Astrocyte of the spinal cord (primary cell): Measurements from ENCODE around the gene TPST2.
A peak's percentile ranks its signal among the peaks of the same experiment; 100 is the strongest.

ENCODE experiments used
- DNase-seq: peaks from one replicate; pipeline ENCODE4 v3.0.0; 2011; ENCODE audit warnings: low read depth, low spot score
- H3K4me3 ChIP-seq: 2 replicates; pipeline ENCODE4 v1.5.1; 2011; ENCODE audit warnings: low read depth, mild to moderate bottlenecking, low read length, moderate library complexity
- in situ Hi-C: cut with HindIII; loops from 2 replicates; pipeline ENCODE4 v1.10.0; 2017; ENCODE audit warnings: low sequenced_read_pairs
- TF ChIP-seq, protein P1 (sequence below): IDR thresholded peaks from 2 replicates; pipeline ENCODE4 v1.5.1; 2012; ENCODE audit warnings: low read depth, mild to moderate bottlenecking, low read length, inconsistent platforms

Gene TPST2

DNA sequence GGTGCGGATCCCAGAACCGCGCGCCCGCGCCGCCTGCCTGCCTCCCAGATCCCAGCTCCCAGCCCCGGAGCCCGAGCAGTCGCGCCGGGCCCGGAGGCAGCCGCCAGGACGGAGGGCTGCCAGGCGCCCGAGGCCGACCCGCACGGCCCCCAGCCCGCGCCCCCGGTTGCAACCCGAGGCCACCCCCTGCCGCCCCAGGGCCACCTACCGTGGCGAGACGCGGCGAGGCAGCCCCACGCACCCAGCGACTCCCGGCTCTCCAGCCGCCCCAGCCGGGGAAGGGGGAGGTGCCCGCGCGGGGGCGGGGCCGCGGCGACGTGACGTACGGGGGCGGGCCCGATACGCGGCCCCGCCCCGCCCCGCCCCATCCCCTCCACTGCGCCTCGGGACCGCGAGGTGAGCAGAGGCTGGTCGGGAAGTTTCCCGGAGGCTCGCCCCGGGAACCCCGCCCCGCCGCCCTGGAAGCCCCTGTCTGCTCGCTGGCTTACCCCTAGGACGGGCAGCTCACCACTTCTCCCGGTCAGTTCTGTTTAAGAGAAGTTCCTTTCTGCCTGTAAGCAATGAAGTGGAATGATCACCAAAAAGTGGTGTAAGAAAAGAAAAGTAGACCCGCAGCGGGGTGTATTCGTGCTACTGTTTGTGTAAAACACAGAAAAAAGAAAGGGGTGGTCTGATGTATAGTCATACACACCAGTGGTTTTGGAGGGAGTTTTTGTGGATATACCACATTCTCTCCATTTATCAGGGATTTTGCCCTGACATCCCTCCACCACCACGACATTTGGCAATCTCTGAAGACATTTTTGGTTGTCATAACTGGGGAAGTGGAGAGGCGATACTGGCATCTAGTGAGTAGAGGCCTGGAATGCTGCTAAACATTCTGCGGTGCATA lies at the start of gene TPST2:
TPST2 (minus strand) TSS at position 288 of the 892 bp plus-strand sequence. CDS start 48,502 bp downstream, outside the sequence.
- TF ChIP-seq, protein P1, sequence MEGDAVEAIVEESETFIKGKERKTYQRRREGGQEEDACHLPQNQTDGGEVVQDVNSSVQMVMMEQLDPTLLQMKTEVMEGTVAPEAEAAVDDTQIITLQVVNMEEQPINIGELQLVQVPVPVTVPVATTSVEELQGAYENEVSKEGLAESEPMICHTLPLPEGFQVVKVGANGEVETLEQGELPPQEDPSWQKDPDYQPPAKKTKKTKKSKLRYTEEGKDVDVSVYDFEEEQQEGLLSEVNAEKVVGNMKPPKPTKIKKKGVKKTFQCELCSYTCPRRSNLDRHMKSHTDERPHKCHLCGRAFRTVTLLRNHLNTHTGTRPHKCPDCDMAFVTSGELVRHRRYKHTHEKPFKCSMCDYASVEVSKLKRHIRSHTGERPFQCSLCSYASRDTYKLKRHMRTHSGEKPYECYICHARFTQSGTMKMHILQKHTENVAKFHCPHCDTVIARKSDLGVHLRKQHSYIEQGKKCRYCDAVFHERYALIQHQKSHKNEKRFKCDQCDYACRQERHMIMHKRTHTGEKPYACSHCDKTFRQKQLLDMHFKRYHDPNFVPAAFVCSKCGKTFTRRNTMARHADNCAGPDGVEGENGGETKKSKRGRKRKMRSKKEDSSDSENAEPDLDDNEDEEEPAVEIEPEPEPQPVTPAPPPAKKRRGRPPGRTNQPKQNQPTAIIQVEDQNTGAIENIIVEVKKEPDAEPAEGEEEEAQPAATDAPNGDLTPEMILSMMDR, result no peak
- peak within 1 kb of the TSS; percentile 57 for H3K4me3 ChIP-seq
- peak; percentile 77 for DNase-seq
- in situ Hi-C loops, result no loop called here

DNA sequence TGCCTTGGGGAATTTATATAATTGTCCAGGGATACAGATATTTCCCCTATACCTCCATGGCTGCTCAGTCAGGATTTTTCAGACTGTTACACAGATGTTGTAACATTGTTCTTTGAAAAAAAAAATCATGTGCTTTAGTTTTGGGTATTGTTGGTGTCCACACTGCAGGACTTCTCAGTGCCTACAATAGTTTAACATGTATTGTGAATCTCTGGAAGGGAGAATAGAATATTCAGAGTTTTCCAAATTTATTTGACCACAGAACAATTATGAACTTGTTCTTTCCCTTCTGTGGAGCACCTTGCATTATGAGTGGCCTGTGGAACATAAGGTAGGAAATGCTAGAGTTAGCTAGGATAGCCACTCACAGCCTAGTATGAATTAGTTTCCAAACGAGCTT lies 46.4 kb upstream of the TPST2 start:
- TF ChIP-seq, protein P1, result no peak
- in situ Hi-C loops, result no loop called here
- no peak overlapping the region for H3K4me3 ChIP-seq
- DNase-seq, result no peak

DNA sequence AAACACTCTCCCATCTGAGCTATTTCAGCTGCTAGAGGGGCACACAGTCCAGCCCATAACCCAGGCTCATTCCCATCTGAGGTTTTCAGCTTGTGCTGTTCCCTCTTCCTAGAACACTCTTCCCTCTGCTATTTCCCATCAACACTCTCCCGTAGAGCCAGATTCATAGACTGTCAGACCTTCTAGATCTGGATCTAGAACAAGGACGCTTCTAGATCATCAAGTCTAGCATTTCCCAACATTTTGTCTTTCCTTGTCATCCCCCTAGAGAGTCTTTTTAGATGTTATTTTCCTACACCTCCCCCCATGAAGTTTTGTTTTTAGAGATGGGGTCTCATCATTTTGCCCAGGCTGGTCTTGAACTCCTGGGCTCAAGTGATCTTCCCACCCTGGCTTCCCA lies 45.2 kb upstream of the TPST2 start:
- no peak overlapping the region for H3K4me3 ChIP-seq
- no peak for DNase-seq
- TF ChIP-seq, protein P1, result no peak
- in situ Hi-C loops, result no loop called here

DNA sequence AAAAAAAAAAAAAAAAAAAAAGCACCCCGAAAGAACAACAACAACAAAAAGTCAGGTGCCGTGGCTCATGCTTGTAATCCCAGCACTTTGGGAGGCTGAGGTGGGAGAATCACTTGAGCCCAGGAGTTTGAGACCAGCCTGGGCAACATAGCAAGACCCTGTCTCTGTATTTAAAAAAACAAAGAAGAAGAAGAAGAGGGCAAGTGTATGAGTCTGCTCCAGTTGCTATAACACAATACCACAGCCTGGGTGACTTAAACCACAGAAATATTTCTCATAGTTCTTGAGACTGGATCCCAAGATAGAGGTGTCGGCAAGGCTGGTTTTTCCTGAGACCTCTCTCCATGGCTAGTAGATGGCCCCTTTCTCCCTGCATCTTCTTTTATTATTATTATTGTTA lies 44.3 kb upstream of the TPST2 start:
- TF ChIP-seq, protein P1, result no peak
- DNase-seq, result no peak
- in situ Hi-C loops, result no loop called here
- H3K4me3 ChIP-seq, result no peak overlapping the region

DNA sequence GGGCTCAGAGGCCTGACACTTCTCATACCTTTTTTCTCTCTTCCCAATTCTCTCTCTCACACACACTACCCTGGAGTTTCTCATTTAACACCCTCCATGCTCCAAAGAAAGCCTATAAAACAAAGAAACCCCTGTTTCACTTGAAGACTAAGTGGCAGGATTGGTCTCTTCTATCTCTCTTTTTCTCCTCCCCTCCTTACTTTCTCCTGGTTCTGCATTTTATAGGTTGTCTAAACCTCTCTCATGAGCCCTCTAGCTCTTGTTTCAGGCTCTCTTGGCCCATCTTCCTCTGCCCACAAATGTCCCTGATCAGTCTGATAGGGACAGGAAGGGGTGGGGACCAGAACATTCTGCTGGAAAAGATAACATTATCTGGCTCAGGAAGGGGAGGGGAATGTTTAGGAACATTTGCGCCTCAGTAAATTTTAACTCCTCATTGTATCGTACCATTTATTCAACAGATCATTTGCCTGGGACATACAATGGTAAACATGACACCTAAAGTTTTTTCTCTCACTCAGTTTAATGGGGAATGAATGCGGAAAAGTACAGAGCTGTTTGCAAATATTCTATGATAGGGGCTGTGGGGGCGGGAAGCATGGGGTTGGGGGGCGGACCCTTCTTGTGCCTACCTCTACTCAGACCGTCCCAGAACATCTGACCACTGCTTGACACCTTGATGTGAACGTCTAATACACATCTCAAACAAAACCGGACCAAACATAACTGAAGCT lies 42.7 kb upstream of the TPST2 start:
- TF ChIP-seq, protein P1, result no peak
- in situ Hi-C loops, result no loop called here
- DNase-seq, result no peak
- H3K4me3 ChIP-seq, result no peak overlapping the region

DNA sequence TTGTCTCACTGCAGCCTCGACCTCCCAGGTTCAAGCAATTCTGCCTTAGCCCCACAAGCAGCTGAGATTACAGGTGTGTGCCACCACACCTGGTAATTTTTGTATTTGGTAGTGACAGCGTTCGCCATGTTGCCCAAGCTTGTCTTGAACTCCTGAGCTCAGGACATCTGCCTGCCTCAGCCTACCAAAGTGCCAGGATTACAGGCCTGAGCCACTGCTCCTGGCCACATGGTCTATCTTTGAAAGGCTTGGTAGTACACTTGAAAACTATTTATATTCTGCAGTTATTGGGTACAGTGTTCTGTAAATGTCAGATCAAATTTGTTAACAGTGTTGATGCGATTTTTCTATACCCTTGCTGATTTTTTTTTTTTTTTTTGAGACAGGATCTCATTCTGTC lies 41.4 kb upstream of the TPST2 start:
- DNase-seq, result no peak
- TF ChIP-seq, protein P1, result no peak
- no peak overlapping the region for H3K4me3 ChIP-seq
- in situ Hi-C loops, result no loop called here
